ENCODE results near the gene GAK. TPM values are rescaled to one million over a fixed set of nuclear protein-coding genes. Genes with fewer than 3 reads are reported as not detected.

The GAK gene
- total and polyA plus RNA-seq, 2 of the 13 experiments (the other 11 are each of a cell fraction or from before 2014, with no cell fraction given): 17.5 to 44.3 TPM

- BruUV-seq (replicated peaks): no TSS peak
- 95% methylated on average over 15 of the region's 15 CpGs for WGBS (ENCODE audit: low lambda C conversion rate)
- CTCF ChIA-PET (ENCODE audit: low intra/inter-chr PET ratio, low total read pairs): no interaction called here
- DNase-seq (ENCODE audit: low spot score): no peak
- TF ChIP-seq CREB1 (IDR thresholded peaks at IDR 0.05) (no peak), CREB1 (CRISPR knock-in tag; IDR thresholded peaks at IDR 0.05) (no peak), ZNF318 (CRISPR knock-in tag; IDR thresholded peaks at IDR 0.05) (no peak), NFE2L1 (CRISPR knock-in tag; IDR thresholded peaks at IDR 0.05; ENCODE audit: borderline replicate concordance) (no peak), ZNF138 (CRISPR knock-in tag; IDR thresholded peaks at IDR 0.05; ENCODE audit: low read depth) (no peak), TEAD3 (CRISPR knock-in tag; optimal IDR thresholded peaks at IDR 0.05; ENCODE audit: borderline replicate concordance) (no peak), HOXA5 (CRISPR knock-in tag; IDR thresholded peaks at IDR 0.05) (no peak), IRX3 (CRISPR knock-in tag; IDR thresholded peaks at IDR 0.05; ENCODE audit: borderline replicate concordance, low read depth) (no peak), SMAD9 (CRISPR knock-in tag; IDR thresholded peaks at IDR 0.05) (no peak), PAWR (CRISPR knock-in tag; IDR thresholded peaks at IDR 0.05; ENCODE audit: borderline replicate concordance) (no peak)
- H3K4me1 ChIP-seq (ENCODE audit: insufficient read depth, low read length): no peaks in the 10 kb centered on the region
- POLR2A ChIA-PET: no interaction called here
- no peaks in the 10 kb centered on the region for H3K27me3 ChIP-seq (ENCODE audit: control insufficient read depth in 1 of 2, insufficient read depth in 2 of 2, low read length in 2 of 2)
- FAIRE-seq: no peak
- H3K9ac ChIP-seq (ENCODE audit: insufficient read depth, low read depth, low read length): no peak overlapping the region
- intact Hi-C loops (cut with micrococcal nuclease; ENCODE audit: unreplicated experiment) (no loop called here), in situ Hi-C loops (cut with HindIII; ENCODE audit: extremely low pct_ligation_motif_present, low pct_unique_long_range_greater_than_20kb) (no loop called here)
- no peaks in the 10 kb centered on the region for H3K9me3 ChIP-seq (ENCODE audit: low read length)
- no peak overlapping the region for H3K4me3 ChIP-seq (replicated peaks in 1 of 3; ENCODE audit: insufficient read depth in 1 of 3, low read depth in 2 of 3, low read length in 3 of 3)
- no peak overlapping the region for H2AFZ ChIP-seq (ENCODE audit: low read length)
- H3K4me2 ChIP-seq (ENCODE audit: low read depth, low read length): no peak overlapping the region
- no peak overlapping the region for H3K27ac ChIP-seq (ENCODE audit: extremely low read length, insufficient read depth, low read length)
- H3K79me2 ChIP-seq (ENCODE audit: insufficient read depth, low read length): no peaks in the 10 kb centered on the region
- H3K36me3 ChIP-seq (replicated peaks in 1 of 2; ENCODE audit: control insufficient read depth in 1 of 2, insufficient read depth in 2 of 2, low read length in 2 of 2): peaks cover 16 to 33% of the 10 kb centered on the region in 2 experiments; a peak in 4 of 5 replicates
- no peak for ATAC-seq
- no peaks in the 10 kb centered on the region; the same call in 1 of the 2 replicates for H4K20me1 ChIP-seq (ENCODE audit: insufficient read depth, low read length)
Observed at GRCh38 chr4:898123-898522, 34.0 kb downstream of the GAK start.
